Islet precursor cell (in vitro differentiated cells): ENCODE data around the gene CAMK2B.
"Not testable (repeated sequence)": the region's sequence is repeated elsewhere in the genome, so short reads cannot be mapped to it uniquely, and the experiment has no call there.

Source experiments
- DNase-seq: peaks from one replicate; pipeline ENCODE4 v3.0.0-alpha.2; 2018

Gene CAMK2B

DNA sequence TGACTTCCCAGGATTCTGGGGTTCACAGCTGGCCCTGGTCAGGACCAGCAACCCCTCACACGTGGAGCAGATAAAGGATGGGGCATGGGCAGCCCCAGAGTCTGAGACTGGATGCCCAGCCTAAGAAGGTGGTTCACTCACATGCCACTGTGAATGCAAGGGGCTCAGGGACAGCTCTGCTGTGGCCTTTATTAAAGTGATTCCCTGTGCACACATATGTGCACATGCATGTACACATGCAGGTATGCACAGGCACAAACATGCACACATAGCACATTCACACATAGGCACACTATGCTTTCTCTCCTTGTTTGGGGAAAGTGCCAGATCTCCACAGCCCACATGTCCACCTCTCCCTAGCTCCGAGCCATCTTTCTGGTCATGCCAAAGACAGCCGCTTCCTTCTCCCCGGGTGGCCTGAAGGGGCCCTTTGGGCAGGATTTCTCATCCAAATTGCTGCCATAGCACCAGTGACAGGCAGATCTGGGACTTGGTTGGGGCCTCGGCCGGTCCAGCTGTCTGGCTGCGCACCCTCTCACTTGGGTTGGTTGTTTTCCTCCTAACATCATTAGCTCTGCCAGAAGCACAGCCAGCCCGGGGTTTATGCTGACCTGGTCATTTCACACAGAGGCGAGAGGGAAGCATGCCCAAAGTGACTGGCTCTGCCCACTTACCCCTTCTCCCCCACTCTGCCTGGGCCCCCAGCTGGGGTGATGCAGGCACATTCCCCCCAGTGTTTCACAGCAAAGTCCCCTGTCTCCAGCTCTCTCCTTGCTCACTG is 137.6 kb downstream of the CAMK2B start:
- DNase-seq, result no peak

DNA sequence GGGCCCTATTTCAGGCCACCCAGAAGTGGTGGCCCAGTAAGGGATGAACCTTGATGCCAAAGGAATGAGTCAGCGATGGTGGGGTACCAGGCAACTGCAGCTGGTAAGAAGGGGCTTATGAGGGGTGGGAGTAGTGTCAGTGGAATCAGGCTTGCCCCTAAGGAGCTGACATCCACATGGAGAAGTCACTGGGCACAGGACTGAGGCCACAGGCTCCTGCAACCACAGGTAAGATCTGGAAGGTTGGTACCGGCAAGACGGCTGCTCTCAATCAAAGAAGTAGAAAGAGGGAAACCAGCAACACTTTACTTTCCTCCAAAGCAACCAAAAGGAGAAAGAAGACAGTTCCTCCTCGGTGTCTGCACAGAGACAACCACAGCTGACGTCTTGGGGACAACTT is 138.7 kb downstream of the CAMK2B start:
- no peak for DNase-seq

DNA sequence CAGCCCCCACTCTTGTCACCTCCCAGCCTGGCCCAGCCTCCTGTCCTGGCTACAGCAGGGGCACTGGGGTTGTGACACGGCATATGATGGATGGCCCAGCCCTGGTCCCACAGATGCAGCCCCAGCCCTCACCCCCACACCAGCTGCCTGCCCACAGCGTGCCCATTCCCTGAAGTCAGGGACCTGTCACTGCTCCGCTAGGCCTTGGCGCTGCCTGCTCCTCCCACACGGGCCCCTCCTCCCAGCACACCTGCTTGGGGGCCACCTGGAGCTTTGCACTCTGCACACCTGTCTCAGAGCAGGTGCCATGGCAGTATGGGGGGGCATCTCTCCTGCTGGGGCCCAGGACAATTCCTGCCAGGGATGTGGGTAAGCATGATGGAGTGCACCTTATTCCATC is 139.7 kb downstream of the CAMK2B start:
- no peak for DNase-seq

DNA sequence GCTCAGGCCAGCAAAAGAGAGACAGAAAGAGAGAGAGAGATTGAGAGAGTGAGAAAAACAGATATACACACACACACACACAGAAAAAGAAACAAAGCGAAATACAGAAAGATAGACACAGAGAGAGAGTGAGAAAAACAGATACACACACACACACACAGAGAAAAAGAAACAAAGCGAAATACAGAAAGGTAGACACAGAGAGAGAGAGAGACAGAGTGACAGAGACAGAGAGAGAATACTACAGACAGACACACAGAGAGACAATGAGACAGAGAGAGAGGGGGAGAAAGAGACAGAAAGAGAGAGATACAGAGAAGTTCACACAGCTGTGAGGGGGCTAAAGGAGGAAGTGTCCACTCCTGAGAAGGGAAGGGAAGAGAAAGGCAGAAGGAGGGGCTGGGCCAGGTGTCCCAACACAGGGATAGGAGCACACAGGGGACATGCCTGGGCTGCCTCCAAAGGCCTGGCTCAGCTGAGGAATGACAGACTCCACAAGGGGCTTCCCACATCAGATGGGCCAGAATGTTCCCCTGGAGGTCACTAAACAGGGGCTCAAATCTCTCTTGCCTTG is 140.4 kb downstream of the CAMK2B start:
- DNase-seq, result no peak

DNA sequence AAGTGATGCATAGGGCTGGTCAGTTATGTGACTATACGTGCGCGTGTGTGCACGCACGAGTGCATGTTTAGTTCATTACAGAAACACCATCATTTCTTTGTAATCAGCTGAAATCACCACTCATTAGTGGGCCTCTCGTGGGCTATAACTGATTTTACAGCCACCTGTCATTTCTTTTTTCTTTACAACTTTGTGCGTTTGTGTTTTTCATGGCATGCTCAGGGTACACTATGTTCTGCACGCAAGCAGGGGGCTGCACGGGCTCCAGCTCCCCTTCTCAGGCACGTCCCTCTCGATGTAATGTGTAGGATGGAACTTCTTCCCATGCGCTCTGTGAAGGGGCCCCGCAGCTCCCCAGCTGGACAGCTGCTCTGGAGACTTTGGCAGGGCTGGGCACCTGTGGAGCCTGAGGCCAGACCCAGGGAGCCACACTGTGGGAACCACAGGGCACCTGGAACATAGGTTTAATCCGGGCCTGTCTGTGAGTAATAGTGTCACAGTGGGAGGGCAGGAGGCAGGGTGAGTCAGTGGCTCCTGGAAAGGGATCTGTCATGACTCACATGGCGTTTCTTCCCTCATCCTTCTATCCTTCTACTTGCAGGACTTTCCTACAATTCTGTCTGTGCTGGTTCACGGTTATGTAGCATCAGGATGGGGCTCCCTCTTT is 141.1 kb downstream of the CAMK2B start:
- DNase-seq, result peak; percentile 94

DNA sequence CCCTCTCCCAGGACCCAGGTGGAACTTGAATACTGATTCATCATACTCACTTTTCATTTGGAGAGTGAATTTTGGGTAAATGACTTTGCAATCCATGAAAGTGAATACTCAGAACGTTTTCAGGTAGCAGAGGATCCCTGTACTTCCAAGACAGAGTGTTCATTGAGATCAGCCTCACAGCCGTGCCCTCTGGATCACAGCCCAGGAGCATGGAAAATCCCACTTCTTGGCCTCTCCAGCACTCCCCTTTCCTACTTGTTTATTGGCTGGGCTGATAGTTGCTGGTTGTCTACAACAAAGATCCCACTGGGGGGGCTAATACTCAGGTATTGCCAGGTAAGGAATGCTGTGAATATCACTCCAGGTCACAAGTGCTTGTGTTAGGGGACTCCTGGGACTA is 142.0 kb downstream of the CAMK2B start:
- DNase-seq, result peak; percentile 32

DNA sequence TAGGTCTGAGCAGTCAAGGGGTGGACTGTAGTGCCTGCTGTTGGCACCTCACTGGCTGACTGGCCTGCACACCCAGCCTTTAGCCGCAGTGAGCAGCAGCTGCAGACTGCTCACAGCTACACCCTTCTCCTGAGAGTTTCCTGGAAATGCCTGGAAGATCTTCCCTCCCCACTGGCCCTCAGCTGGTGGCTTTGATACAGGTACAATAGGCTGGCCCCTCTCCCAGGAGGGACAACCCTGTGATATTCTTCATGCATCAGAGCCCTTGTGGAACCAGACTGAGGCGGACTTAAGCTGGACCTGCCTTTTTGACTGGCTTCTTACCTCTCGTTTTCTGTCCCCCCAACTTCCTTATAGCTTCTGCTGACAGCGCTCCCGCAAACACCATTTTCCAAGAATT is 142.6 kb downstream of the CAMK2B start:
- peak; percentile 40 for DNase-seq

DNA sequence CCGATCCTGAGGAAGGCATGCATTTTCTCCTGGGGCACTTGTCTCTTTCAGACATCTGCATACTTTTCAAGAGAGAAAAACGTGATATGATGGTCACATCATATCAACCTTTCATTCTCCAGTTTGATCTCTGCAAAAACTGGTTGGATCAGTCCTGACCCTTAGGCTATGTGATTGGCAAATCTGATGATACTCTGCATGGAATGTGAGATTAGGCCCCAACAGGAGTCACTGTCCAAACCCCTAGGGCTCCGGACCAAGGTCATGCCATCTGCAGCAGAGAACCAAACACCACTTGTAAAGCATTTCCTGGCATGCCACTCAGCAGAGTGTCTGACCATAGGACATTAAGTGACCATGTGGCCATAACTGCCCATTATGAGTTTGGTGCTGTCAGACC is 144.8 kb downstream of the CAMK2B start:
- no peak for DNase-seq

DNA sequence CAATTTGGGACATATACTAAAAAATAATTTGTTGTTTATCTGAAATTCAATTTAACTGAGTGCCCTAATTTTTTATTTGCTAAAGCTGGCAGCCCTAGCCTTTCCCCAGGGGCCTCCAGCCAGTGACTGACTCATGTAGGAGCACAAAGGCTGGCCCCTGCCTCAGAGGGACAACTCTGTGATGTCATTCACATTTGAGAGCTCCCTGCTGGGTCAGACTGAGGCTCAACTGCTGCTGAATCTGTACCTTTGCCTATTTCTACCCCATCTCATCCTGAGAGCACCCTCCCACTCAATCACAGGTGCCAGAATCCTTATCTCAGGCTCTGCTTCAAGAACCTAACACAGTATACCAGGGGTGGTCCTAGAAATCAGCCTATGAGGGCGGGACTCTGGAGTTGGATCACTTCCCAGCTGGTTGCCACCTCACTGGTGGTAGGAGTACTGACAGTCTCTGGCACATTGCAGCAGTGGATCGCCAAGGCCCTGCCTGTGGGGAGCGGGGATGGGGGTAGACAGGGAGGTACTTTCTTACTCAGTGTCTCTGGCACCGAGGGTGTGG is 147.7 kb downstream of the CAMK2B start:
- DNase-seq, result peak; percentile 54

DNA sequence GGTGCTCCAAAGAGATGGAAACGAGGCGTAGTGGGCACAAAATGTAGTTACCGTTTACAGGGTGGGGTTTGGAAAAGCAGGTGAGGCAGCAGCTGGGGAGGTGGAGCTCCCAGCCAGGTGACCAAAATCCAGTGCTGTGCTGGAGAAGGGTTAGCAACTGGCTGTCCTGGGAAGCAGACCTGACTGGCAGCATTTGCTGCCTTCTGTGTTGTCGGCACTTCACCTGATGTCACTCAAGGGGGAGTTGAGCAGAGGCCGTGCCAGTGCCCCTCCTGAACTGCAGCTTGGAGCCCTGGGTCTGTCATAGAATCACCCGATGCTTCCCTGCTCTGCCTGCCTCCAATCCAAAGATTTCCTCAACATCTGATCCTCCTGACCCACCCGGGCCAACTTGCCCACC is 148.9 kb downstream of the CAMK2B start:
- peak; percentile 23 for DNase-seq

DNA sequence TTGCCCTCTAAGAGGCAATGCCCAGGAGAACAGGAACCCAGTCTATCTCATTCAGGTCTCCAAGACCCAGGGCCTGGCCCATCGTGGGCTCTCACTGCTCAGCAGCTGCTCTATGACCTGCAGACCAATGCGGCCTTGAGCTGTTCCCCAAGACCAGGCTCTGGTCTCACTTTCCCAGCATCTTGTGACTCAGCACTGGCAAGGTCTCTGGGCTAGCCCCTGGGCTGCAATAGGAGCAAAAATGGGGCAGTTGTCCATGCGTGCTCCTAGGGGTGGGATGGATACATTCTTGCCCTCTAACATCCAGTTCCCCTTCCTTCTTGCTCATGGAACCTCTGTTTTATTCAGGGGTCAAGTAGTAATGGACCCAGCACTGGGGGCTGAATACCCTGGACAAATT is 149.7 kb downstream of the CAMK2B start:
- DNase-seq, result peak; percentile 43

DNA sequence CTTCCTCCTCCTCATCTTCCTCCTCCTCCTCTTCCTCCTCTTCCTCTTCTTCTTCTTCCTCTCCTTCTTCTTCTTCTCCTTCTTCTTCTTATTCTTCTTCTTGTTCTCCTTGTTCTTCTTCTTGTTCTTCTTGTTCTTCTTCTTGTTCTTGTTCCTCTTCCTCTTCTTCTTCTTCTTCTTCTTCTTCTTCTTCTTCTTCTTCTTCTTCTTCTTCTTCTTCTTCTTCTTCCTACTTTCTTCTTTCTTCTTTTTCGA is 150.8 kb downstream of the CAMK2B start:
- DNase-seq, result not testable (repeated sequence)

DNA sequence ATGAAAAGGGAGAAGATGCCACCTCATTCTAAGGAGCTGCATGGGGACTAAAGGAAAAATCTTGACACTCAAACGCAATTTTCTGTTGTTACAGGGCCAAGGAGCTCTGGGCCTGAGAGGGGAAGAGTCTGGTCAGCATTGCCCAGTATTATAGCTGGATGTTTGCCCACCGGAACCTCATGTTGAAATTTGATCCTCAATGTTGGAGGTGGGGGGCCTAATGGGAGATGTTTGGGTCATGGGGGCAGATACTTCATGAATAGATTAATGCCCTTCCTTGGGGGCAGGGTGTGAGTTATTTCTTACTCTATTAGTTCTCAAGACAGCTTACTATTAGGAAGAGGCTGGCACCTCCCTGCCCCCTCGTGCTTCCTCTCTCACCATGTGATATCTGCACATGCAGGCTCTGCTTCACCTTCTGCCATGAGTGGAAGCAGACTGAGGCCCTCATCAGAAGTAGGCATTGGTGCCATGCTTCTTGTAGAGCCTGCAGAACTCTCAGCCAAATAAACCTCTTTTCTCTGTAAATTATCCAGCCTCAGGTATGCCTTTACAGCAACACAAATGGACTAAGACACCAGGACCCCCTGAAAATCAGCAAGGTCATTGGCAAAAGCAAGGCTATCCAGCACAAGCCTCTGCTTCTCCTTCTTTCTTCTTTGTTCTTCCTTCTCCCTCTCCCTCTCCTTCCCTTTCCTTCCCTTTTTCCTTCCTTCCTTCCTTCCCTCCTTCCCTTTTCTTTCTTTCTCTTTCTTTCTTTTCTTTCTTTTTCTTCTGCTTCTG is 151.3 kb downstream of the CAMK2B start:
- peak; percentile 29 for DNase-seq

DNA sequence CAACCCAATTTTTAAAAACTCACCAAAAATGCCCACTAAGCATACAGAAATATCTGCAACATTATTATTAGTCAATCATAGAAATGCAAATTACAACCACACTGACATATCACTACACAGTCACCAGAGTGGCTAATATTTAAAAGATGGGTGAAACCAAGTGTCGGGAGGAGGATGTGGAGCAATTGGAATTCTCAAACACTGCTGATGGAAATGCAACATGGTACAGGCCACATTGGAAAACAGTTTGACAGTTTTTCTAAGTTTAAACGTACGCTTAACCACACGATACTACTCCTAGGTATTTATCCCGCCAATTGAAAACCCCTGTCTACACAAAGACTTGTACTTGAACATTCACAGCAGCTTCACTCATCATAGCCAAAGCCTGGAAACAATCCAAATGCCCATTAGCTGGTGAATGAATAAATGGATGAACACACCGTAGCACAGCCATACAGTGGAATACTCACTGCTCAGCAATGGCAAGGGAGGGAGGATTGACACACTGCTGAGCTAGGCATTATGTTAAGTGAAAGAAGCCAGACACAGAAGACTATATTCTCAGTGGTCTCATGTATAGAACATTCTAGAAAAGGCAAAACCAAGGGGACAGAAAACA is 152.5 kb downstream of the CAMK2B start:
- peak; percentile 12 for DNase-seq

DNA sequence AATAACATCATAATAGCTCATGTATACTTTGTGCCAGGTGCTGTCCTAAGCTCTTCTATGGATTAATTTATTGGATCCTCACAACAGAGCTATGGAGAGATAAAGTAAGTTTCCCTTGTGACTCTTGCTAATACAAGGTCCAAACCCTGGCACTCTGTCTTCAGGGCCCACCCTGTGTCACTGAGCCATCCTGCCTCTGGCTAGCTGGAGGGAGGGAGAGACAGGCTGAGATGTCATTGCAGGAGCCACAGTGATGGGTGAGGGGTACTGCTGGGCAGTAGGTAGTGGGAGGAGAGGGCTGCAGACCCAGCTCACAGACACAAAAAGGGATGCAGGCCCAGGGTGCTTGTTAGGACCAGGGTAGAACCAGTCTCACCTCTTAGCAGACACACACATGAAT is 153.0 kb downstream of the CAMK2B start:
- DNase-seq, result peak; percentile 13

DNA sequence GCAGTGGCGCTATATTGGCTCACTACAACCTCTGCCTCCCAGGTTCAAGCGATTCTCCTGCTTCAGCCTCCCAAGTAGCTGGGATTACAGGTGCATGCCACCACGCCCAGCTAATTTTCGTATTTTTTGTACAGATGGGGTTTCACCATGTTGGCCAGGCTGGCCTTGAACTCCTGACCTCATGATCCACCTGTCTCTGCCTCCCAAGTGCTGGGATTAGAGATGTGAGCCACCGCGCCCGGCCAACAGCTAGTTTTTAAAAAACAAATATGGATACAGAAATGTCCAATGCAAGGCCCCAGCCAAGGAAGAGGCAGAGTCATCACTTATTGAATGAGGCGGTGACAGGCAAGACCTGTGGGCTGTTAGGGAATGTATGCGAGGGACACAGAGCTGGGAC is 153.5 kb downstream of the CAMK2B start:
- peak; percentile 11 for DNase-seq

DNA sequence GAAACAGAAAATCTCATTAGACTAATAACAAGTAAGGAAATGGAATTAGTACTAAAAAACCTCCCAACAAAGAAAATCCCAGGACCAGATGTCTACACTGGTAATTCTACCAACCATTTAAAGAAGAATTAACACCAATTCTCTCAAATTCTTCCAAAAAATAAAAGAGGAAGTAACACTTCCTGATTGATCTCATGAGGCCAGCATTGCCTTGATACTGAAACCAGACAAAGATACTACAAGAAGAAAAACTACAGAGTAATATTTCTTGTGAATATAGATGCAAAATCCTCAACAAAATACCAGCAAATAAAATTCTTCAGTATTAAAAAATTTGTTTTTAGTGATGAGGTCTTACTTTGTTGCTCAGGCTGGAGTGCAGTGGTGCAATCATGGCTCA is 157.5 kb downstream of the CAMK2B start:
- DNase-seq, result no peak
